ENCODE data around the gene LSM4.

LSM4 gene

GRCh38 chr19:18282021-18282787 lies 40.7 kb downstream of the LSM4 start (continued):
- TF ChIP-seq TSHZ1 (tag by site-specific recombination; IDR thresholded peaks at IDR 0.05; ENCODE audit: borderline replicate concordance): no peak
- TF ChIP-seq OVOL3 (tag by site-specific recombination; IDR thresholded peaks at IDR 0.05): no peak
- TF ChIP-seq ZNF350 (tag by site-specific recombination; IDR thresholded peaks at IDR 0.05): no peak
- TF ChIP-seq ZSCAN16 (tag by site-specific recombination; IDR thresholded peaks at IDR 0.05): no peak
- TF ChIP-seq ZNF670 (tag by site-specific recombination; IDR thresholded peaks at IDR 0.05; ENCODE audit: low read depth): no peak
- no peak for TF ChIP-seq ZNF660 (tag by site-specific recombination; IDR thresholded peaks at IDR 0.05)
- no peak for TF ChIP-seq TRIM28 (IDR thresholded peaks at IDR 0.05; ENCODE audit: borderline replicate concordance, low read length)
- TF ChIP-seq EGR2 (tag by site-specific recombination; IDR thresholded peaks at IDR 0.05; ENCODE audit: low read depth): peak; percentile 13; the same call in 1 of the 2 replicates
- no peak for TF ChIP-seq ZNF560 (tag by site-specific recombination; IDR thresholded peaks at IDR 0.05; ENCODE audit: borderline replicate concordance)
- no peak for TF ChIP-seq ZBTB1 (tag by site-specific recombination; IDR thresholded peaks at IDR 0.05)
- peak; percentile 71; the same call in 1 of the 2 replicates for TF ChIP-seq ZNF366 (tag by site-specific recombination; conservative IDR thresholded peaks at IDR 0.05)
- no peak for TF ChIP-seq ZNF639 (tag by site-specific recombination; IDR thresholded peaks at IDR 0.05)
- no peak for TF ChIP-seq ZNF626 (tag by site-specific recombination; IDR thresholded peaks at IDR 0.05)
- TF ChIP-seq ZNF19 (tag by site-specific recombination; IDR thresholded peaks at IDR 0.05; ENCODE audit: low read depth): no peak

- Histone ChIP-seq H3K27ac (ENCODE audit: extremely low read depth, low read depth, low read length) (peak within 1 kb of the TSS; percentile 98), H3K9me3 (ENCODE audit: control insufficient read depth, insufficient read depth, low read depth, low read length) (no peaks in the 10 kb centered on the region), H3K4me1 (ENCODE audit: control insufficient read depth, insufficient read depth, low read length) (no peaks in the 10 kb centered on the region), H3K4me3 (ENCODE audit: low read depth, low read length) (peak within 1 kb of the TSS; percentile 88), H3K36me3 (ENCODE audit: control insufficient read depth in 2 of 2, insufficient read depth in 1 of 2, low read length in 2 of 2) (peaks cover 3 to 12% of the 10 kb centered on the region in 2 experiments; a peak in 2 of 3 replicates)
- ChIA-PET CTCF (interaction anchor here (0.6 to 6.0 kb wide), 13 partner anchors 11 to 286 kb away, joined by 3 to 195 read pairs (median 4); partner anchors contain the start of gene LSM4), POLR2A (interaction anchor here (0.5 to 6.7 kb wide), 59 partner anchors 10 to 638 kb away, joined by 3 to 184 read pairs (median 5); partner anchors contain the start of genes COPE, DDX49, LSM4 and MPV17L2)
- TF ChIP-seq TRIM28 (IDR thresholded peaks at IDR 0.05; ENCODE audit: borderline replicate concordance, low read length) (no peak), GLIS2 (tag by site-specific recombination; IDR thresholded peaks at IDR 0.05) (peak; percentile 79), ZNF37A (tag by site-specific recombination; IDR thresholded peaks at IDR 0.05) (0 out of 2 replicates have a peak, but pooled peaks have one; percentile 17), PRDM6 (tag by site-specific recombination; IDR thresholded peaks at IDR 0.05) (no peak), ZNF157 (tag by site-specific recombination; IDR thresholded peaks at IDR 0.05) (no peak), ZBTB8A (tag by site-specific recombination; IDR thresholded peaks at IDR 0.05) (peak; percentile 81), ZSCAN23 (tag by site-specific recombination; IDR thresholded peaks at IDR 0.05) (no peak), ZNF658 (tag by site-specific recombination; IDR thresholded peaks at IDR 0.05) (no peak), ZNF76 (tag by site-specific recombination; IDR thresholded peaks at IDR 0.05; ENCODE audit: borderline replicate concordance, low read depth) (peak; percentile 86), ZNF513 (tag by site-specific recombination; IDR thresholded peaks at IDR 0.05) (peak; percentile 55), ZNF777 (tag by site-specific recombination; IDR thresholded peaks at IDR 0.05; ENCODE audit: borderline replicate concordance) (peak; percentile 46; the same call in 1 of the 2 replicates), HOXA7 (CRISPR knock-in tag; IDR thresholded peaks at IDR 0.05; ENCODE audit: borderline replicate concordance) (no peak), SP7 (tag by site-specific recombination; IDR thresholded peaks at IDR 0.05) (no peak), ZNF629 (tag by site-specific recombination; IDR thresholded peaks at IDR 0.05) (peak; percentile 83)
Observed at GRCh38 chr19:18281082-18282020, 41.5 kb downstream of the LSM4 start, which contains the start of gene JUND. Gene JUND (minus strand): TSS chr19:18281622. CDS start chr19:18281484, 138 bp downstream.
